ENCODE data around the gene TNNC2.

DNA sequence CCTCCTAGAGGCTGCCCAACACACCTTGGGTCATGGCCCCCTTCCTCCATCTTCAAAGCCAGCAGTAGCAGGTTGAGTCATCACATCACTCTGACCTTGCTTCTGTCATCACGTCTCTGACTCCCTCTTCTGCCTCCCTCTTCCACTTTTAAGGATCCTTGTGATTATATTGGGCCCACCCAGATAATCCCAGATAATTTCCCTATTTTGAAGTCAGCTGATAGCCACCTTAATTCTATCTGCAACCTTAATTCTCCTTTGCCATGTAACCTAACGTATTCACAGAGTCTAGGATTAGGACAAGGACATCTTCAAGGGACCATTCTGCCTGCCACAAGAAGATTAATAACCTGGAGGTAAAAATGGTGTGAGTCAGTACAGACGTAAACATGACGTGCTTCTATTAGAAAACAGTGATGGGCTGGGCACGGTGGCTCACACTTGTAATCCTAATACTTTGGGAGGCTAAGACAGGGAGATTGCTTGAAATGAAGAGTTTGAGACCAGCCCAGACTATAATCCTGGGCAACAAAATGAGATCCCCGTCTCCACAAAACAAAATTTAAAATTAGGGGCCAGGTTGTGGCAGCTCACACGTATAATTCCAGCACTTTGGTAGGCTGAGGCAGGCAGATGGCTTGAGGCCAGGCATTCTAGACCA is 33.6 kb upstream of the TNNC2 start:
- TF ChIP-seq ZBTB7A (IDR thresholded peaks at IDR 0.05; ENCODE audit: low read depth) (no peak), TAF1 (IDR thresholded peaks at IDR 0.05; ENCODE audit: low read depth) (no peak), RAD21 (IDR thresholded peaks at IDR 0.05; ENCODE audit: low read depth) (no peak), CREB1 (IDR thresholded peaks at IDR 0.05; ENCODE audit: low read depth) (no peak), CEBPB (IDR thresholded peaks at IDR 0.05) (no peak), EP300 (IDR thresholded peaks at IDR 0.05; ENCODE audit: borderline replicate concordance) (no peak), TEAD4 (IDR thresholded peaks at IDR 0.05) (no peak), MAX (IDR thresholded peaks at IDR 0.05) (no peak), REST (IDR thresholded peaks at IDR 0.05; ENCODE audit: low read depth) (no peak), EGR1 (IDR thresholded peaks at IDR 0.05) (no peak), FOXM1 (IDR thresholded peaks at IDR 0.05; ENCODE audit: borderline replicate concordance, low read depth) (no peak), YY1 (IDR thresholded peaks at IDR 0.05; ENCODE audit: low read depth) (no peak), TCF12 (IDR thresholded peaks at IDR 0.05; ENCODE audit: low read depth) (no peak)

Measured in Ishikawa (cell line).